ENCODE data around the gene PCYT1A. TPM values are rescaled to one million over a fixed set of nuclear protein-coding genes. Genes with fewer than 3 reads are reported as not detected.

Gene PCYT1A
- total RNA-seq, 1 experiment from 2014 or later = 28.5 TPM

DNA sequence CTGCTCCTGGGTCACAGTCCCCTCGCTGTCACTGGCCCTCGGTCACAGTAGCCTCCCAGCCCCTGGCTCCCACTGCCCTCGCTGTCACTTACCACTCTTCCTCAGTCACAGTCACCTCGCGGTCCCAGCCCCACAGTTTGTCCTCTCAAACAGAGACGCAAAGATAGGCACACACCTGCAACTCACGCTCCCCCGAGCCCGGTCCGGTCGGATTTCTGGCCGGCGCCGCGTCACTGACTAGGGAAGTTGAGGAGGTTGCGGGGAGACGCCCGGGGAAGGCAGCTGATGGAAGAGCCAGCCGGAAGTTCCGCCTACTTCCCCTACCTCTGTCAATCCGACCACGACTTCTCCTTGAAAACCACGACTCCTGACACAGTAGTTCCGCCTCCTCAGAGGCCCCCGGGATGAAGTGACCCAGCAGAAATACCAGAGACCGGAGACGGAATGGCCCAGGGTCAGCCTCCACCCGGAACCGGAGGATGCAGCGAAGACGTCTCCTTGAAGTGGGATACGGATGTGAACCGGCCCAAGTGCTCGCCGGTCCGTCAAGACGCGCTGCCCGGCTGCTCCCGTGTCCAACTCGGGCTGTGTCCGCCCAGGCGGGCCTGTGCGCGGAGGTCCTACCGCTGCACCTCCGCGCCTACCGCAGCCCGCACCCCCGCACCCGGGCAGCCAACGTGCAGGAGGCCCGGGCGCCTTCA is at the start of gene PCYT1A (continued):
- TF ChIP-seq, protein P1, sequence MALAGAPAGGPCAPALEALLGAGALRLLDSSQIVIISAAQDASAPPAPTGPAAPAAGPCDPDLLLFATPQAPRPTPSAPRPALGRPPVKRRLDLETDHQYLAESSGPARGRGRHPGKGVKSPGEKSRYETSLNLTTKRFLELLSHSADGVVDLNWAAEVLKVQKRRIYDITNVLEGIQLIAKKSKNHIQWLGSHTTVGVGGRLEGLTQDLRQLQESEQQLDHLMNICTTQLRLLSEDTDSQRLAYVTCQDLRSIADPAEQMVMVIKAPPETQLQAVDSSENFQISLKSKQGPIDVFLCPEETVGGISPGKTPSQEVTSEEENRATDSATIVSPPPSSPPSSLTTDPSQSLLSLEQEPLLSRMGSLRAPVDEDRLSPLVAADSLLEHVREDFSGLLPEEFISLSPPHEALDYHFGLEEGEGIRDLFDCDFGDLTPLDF (CRISPR knock-in tag; IDR thresholded peaks at IDR 0.05) = peak; percentile 51; the same call in 1 of the 2 replicates
- TF ChIP-seq GTF2I (CRISPR knock-in tag; conservative IDR thresholded peaks at IDR 0.05) (no peak), ATF6 (CRISPR knock-in tag; IDR thresholded peaks at IDR 0.05) (no peak), NR3C1 (CRISPR knock-in tag; conservative IDR thresholded peaks at IDR 0.05; ENCODE audit: low read depth) (no peak), SMAD3 (CRISPR knock-in tag; IDR thresholded peaks at IDR 0.05; ENCODE audit: borderline replicate concordance) (0 out of 2 replicates have a peak, but pooled peaks have one; percentile 66), SP1 (CRISPR knock-in tag; conservative IDR thresholded peaks at IDR 0.05) (0 out of 2 replicates have a peak, but pooled peaks have one; percentile 35), CTCF (IDR thresholded peaks at IDR 0.05) (no peak), ZBTB43 (CRISPR knock-in tag; IDR thresholded peaks at IDR 0.05) (no peak), NR2C2 (CRISPR knock-in tag; IDR thresholded peaks at IDR 0.05) (0 out of 2 replicates have a peak, but pooled peaks have one; percentile 6), ELF4 (CRISPR knock-in tag; IDR thresholded peaks at IDR 0.05; ENCODE audit: low read depth) (0 out of 2 replicates have a peak, but pooled peaks have one; percentile 46), NR1H2 (CRISPR knock-in tag; IDR thresholded peaks at IDR 0.05) (no peak), GRHL2 (CRISPR knock-in tag; IDR thresholded peaks at IDR 0.05; ENCODE audit: insufficient replicate concordance, severe bottlenecking) (no peak), RELA (CRISPR knock-in tag; IDR thresholded peaks at IDR 0.05; ENCODE audit: borderline replicate concordance) (no peak), NFE2L1 (CRISPR knock-in tag; IDR thresholded peaks at IDR 0.05) (peak; percentile 89), ZNF317 (CRISPR knock-in tag; IDR thresholded peaks at IDR 0.05; ENCODE audit: borderline replicate concordance, low read depth) (no peak), ATF1 (CRISPR knock-in tag; IDR thresholded peaks at IDR 0.05) (no peak), ZNF121 (CRISPR knock-in tag; IDR thresholded peaks at IDR 0.05) (peak; percentile 81), SOX15 (CRISPR knock-in tag; IDR thresholded peaks at IDR 0.05) (no peak), OVOL2 (CRISPR knock-in tag; IDR thresholded peaks at IDR 0.05; ENCODE audit: borderline replicate concordance) (no peak), PRDM15 (CRISPR knock-in tag; IDR thresholded peaks at IDR 0.05) (no peak), ZNF671 (CRISPR knock-in tag; IDR thresholded peaks at IDR 0.05) (no peak), MLX (CRISPR knock-in tag; IDR thresholded peaks at IDR 0.05) (no peak), FOXJ3 (CRISPR knock-in tag; IDR thresholded peaks at IDR 0.05; ENCODE audit: borderline replicate concordance) (no peak)
- TF ChIP-seq, protein P2, sequence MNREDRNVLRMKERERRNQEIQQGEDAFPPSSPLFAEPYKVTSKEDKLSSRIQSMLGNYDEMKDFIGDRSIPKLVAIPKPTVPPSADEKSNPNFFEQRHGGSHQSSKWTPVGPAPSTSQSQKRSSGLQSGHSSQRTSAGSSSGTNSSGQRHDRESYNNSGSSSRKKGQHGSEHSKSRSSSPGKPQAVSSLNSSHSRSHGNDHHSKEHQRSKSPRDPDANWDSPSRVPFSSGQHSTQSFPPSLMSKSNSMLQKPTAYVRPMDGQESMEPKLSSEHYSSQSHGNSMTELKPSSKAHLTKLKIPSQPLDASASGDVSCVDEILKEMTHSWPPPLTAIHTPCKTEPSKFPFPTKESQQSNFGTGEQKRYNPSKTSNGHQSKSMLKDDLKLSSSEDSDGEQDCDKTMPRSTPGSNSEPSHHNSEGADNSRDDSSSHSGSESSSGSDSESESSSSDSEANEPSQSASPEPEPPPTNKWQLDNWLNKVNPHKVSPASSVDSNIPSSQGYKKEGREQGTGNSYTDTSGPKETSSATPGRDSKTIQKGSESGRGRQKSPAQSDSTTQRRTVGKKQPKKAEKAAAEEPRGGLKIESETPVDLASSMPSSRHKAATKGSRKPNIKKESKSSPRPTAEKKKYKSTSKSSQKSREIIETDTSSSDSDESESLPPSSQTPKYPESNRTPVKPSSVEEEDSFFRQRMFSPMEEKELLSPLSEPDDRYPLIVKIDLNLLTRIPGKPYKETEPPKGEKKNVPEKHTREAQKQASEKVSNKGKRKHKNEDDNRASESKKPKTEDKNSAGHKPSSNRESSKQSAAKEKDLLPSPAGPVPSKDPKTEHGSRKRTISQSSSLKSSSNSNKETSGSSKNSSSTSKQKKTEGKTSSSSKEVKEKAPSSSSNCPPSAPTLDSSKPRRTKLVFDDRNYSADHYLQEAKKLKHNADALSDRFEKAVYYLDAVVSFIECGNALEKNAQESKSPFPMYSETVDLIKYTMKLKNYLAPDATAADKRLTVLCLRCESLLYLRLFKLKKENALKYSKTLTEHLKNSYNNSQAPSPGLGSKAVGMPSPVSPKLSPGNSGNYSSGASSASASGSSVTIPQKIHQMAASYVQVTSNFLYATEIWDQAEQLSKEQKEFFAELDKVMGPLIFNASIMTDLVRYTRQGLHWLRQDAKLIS (CRISPR knock-in tag; IDR thresholded peaks at IDR 0.05; ENCODE audit: borderline replicate concordance) = no peak; the same call in 1 of the 2 replicates
